IMR-90 (cell line): Measurements from ENCODE around the gene UBN1. TPM values are rescaled to one million over a fixed set of nuclear protein-coding genes. Genes with fewer than 3 reads are reported as not detected.

Experiments
- ATAC-seq: fragments of 200-7000 bp; cut with Tn5 transposase; 2 replicates; pipeline ENCODE4 v1.9.1; 2020; ENCODE audit warnings: low read depth, mild to moderate bottlenecking, moderate library complexity
- BruUV-seq: library from RNA; stranded (reverse); fragments of 400-500 nt; replicated peaks from 2 replicates; lab custom pipeline; 2021; lab: Mats Ljungman, UMichigan
- CTCF ChIA-PET: fragments of 300-600 bp; formaldehyde crosslinking; extraction: SDS; loops from one replicate; lab custom pipeline; 2021; ENCODE audit warnings: antibody characterized with exemption; lab: Yijun Ruan, JAX
- POLR2A ChIA-PET: fragments of 300-600 bp; sonication (Branson Sonifier 250); formaldehyde crosslinking; loops from one replicate; lab custom pipeline; 2022; ENCODE audit warnings: antibody characterized with exemption; ENCODE audit not compliant: unreplicated experiment; lab: Charles Lee
- DNase-seq: peaks from one replicate; pipeline ENCODE4 v3.0.0; 2013
- H2AFZ ChIP-seq: replicated peaks from 2 replicates; pipeline ENCODE3; 2013; ENCODE audit warnings: low read length, mild to moderate bottlenecking; ENCODE audit not compliant: poor library complexity
- H2AK5ac ChIP-seq: 2 replicates; pipeline ENCODE4 v1.6.1; 2013; ENCODE audit warnings: low read depth, low read length, inconsistent platforms
- H2AK9ac ChIP-seq: replicated peaks from 2 replicates; pipeline ENCODE3; 2013; ENCODE audit warnings: mild to moderate bottlenecking, low read depth, low read length, moderate library complexity; ENCODE audit not compliant: poor library complexity
- H2BK120ac ChIP-seq: 2 replicates; pipeline ENCODE4 v1.6.1; 2013; ENCODE audit warnings: low read depth, low read length, inconsistent platforms
- H2BK15ac ChIP-seq: 3 replicates; pipeline ENCODE4 v1.6.1; 2013; ENCODE audit warnings: low read depth, low read length, inconsistent platforms
- H2BK20ac ChIP-seq: 2 replicates; pipeline ENCODE4 v1.6.1; 2013; ENCODE audit warnings: low read depth, mild to moderate bottlenecking, inconsistent platforms, low read length, moderate library complexity
- H2BK5ac ChIP-seq: 2 replicates; pipeline ENCODE4 v1.6.1; 2013; ENCODE audit warnings: mild to moderate bottlenecking, low read depth, low read length, inconsistent platforms; ENCODE audit not compliant: poor library complexity, severe bottlenecking
- H3K14ac ChIP-seq: replicated peaks from 2 replicates; pipeline ENCODE4 v1.6.1; 2013; ENCODE audit warnings: low read depth, low read length, inconsistent platforms
- H3K18ac ChIP-seq: 2 replicates; pipeline ENCODE4 v1.6.1; 2013; ENCODE audit warnings: low read depth, low read length, control low read depth
- H3K23ac ChIP-seq: 2 replicates; pipeline ENCODE4 v1.6.1; 2013; ENCODE audit warnings: low read depth, low read length, inconsistent platforms
- H3K27ac ChIP-seq: 2 replicates; pipeline ENCODE4 v1.5.1; 2013; ENCODE audit warnings: mild to moderate bottlenecking, control low read depth, low read length; ENCODE audit not compliant: insufficient read depth
- H3K27me3 ChIP-seq: 2 replicates; pipeline ENCODE4 v1.6.1; 2013; ENCODE audit warnings: low read length; ENCODE audit not compliant: control insufficient read depth, insufficient read depth
- H3K36me3 ChIP-seq: 2 replicates; pipeline ENCODE4 v1.6.1; 2013; ENCODE audit warnings: low read length, mixed read lengths; ENCODE audit not compliant: control insufficient read depth, insufficient read depth
- H3K4ac ChIP-seq: 2 replicates; pipeline ENCODE4 v1.6.1; 2013; ENCODE audit warnings: low read depth, low read length, inconsistent platforms
- H3K4me1 ChIP-seq: 2 replicates; pipeline ENCODE4 v1.6.1; 2013; ENCODE audit warnings: low read length, mixed read lengths; ENCODE audit not compliant: control insufficient read depth, insufficient read depth
- H3K4me2 ChIP-seq: 2 replicates; pipeline ENCODE4 v1.6.1; 2013; ENCODE audit warnings: low read depth, mild to moderate bottlenecking, control low read depth, low read length, moderate library complexity
- H3K4me3 ChIP-seq: 2 replicates; pipeline ENCODE4 v1.5.1; 2013; ENCODE audit warnings: low read depth, mild to moderate bottlenecking, control low read depth, low read length, moderate library complexity; ENCODE audit not compliant: insufficient read depth
- H3K56ac ChIP-seq: 2 replicates; pipeline ENCODE4 v1.6.1; 2013; ENCODE audit warnings: low read length, inconsistent platforms; ENCODE audit not compliant: insufficient read depth; ENCODE audit errors: extremely low read depth
- H3K79me1 ChIP-seq, 2 experiments: 2 replicates each; pipeline ENCODE4 v1.6.1; 2013; ENCODE audit warnings: low read length in 2 of 2, inconsistent platforms in 1 of 2, low read depth in 1 of 2
- H3K9ac ChIP-seq: 2 replicates; pipeline ENCODE4 v1.6.1; 2013; ENCODE audit warnings: low read depth, low read length, control low read depth
- H3K9me1 ChIP-seq: 2 replicates; pipeline ENCODE4 v1.6.1; 2013; ENCODE audit warnings: low read length, inconsistent platforms; ENCODE audit not compliant: insufficient read depth
- H3K9me3 ChIP-seq: 2 replicates; pipeline ENCODE4 v1.6.1; 2013; ENCODE audit warnings: low read length; ENCODE audit not compliant: control insufficient read depth, insufficient read depth
- H4K20me1 ChIP-seq: 2 replicates; pipeline ENCODE4 v1.6.1; 2013; ENCODE audit warnings: low read length, inconsistent platforms; ENCODE audit not compliant: insufficient read depth
- H4K5ac ChIP-seq: 2 replicates; pipeline ENCODE4 v1.6.1; 2013; ENCODE audit warnings: mild to moderate bottlenecking, low read depth, low read length, control low read depth
- H4K8ac ChIP-seq, 2 experiments: 2 replicates each; pipeline ENCODE4 v1.6.1; 2013; ENCODE audit warnings: low read depth in 2 of 2, low read length in 2 of 2, control low read depth in 1 of 2, inconsistent platforms in 1 of 2
- H4K91ac ChIP-seq: 2 replicates; pipeline ENCODE4 v1.6.1; 2013; ENCODE audit warnings: low read depth, low read length, inconsistent platforms; ENCODE audit not compliant: insufficient read depth
- CEBPB ChIP-seq: IDR thresholded peaks from 2 replicates; pipeline ENCODE4 v1.6.1; 2012; ENCODE audit warnings: low read depth, low read length, improper control_type of control experiment
- NFE2L2 ChIP-seq: fragments of 150-350 bp; IDR thresholded peaks from 2 replicates; pipeline ENCODE4 v1.6.1; 2016; ENCODE audit warnings: low read depth, mild to moderate bottlenecking, low read length
- POLR2A ChIP-seq: IDR thresholded peaks from 2 replicates; pipeline ENCODE4 v1.6.1; 2012; ENCODE audit warnings: mild to moderate bottlenecking, low read depth, low read length
- RAD21 ChIP-seq: IDR thresholded peaks from 2 replicates; pipeline ENCODE4 v1.6.1; 2012; ENCODE audit warnings: low read length, improper control_type of control experiment
- RFX5 ChIP-seq: IDR thresholded peaks from 2 replicates; pipeline ENCODE4 v1.8.0; 2012; ENCODE audit warnings: low read depth, mild to moderate bottlenecking, low read length, moderate library complexity
- SMC3 ChIP-seq: fragments of 150-350 bp; IDR thresholded peaks from 2 replicates; pipeline ENCODE4 v1.6.1; 2016; ENCODE audit warnings: low read depth, mild to moderate bottlenecking, antibody characterized with exemption, low read length, moderate library complexity
- USF2 ChIP-seq: fragments of 150-350 bp; IDR thresholded peaks from 2 replicates; pipeline ENCODE4 v1.6.1; 2017; ENCODE audit warnings: mild to moderate bottlenecking, antibody characterized with exemption, low read length, low read depth
- WGBS, 2 experiments: methylation state at CpG; one replicate each; pipeline versions ENCODE4 v1.1.5 to v1.1.7; 2013; ENCODE audit warnings: missing lambda C conversion rate in 2 of 2; ENCODE audit not compliant: insufficient read length in 1 of 2; ENCODE audit errors: extremely low coverage in 2 of 2; 5-methylcytosine and 5-hydroxymethylcytosine counted together
- dilution Hi-C: fragments of 300-500 bp; cut with HindIII; formaldehyde crosslinking; loops from one replicate; pipeline ENCODE4 v1.14.3; 2018; ENCODE audit warnings: low sequenced_read_pairs; ENCODE audit not compliant: unreplicated experiment
- in situ Hi-C: fragments of 300-500 bp; cut with MboI; formaldehyde crosslinking; loops from 3 replicates; pipeline ENCODE4 v1.14.3; 2019; ENCODE audit warnings: low sequenced_read_pairs, inconsistent platforms, mixed read lengths
- intact Hi-C: fragments of 100-400 bp; cut with micrococcal nuclease; formaldehyde crosslinking; loops from 2 replicates; pipeline ENCODE4 v1.10.0; 2022
- polyA plus RNA-seq, 3 experiments: library from polyadenylated mRNA; depleted of rRNA; stranded (reverse); fragments of >200 nt; gene quantifications; 2 replicates each; pipeline ENCODE4 v1.2.3, GENCODE V29; 2012; ENCODE audit warnings: low replicate concordance in 1 of 3
- total RNA-seq: library from RNA; depleted of rRNA; stranded (reverse); fragments of >200 nt; gene quantifications from 2 replicates; pipeline ENCODE4 v1.2.3, GENCODE V29; 2012

UBN1 gene
- total and polyA plus RNA-seq, 2 of the 4 experiments (the other 2 are of a cell fraction): 5.7 to 16.3 TPM

DNA sequence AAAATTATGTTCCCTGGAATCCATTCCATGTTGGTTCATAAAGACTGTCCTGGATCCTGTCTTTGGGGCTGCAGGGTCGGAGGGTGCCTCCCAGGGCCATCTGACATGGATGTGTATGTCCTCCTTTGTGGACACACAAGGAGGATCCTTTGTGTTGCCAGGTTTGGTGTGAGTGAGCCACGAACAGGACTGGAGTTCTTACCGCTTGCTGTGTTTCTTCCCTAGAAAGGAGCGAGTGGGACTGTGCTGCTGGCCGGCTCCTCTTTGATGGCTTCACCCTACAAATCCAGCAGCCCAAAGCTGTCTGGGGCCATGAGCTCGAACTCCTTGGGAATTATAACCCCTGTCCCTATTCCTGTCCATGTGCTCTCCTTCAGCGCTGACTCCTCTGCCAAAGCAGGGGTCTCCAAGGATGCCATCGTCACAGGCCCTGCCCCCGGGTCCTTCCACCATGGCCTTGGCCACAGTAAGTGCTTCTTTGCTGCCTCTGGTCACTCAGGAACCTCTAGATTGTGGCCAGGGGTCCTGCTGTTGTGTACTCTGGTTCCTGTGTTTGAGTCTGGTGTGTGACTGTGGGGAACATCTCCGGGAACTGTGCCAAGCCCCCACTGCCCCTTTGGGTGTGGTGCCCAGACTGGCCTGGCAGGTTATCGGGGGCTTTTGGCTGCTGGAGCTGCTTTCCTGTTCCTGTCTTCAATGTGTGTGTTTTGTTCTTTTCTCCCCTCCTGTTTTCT, 29.5 kb downstream of the UBN1 start:
- Histone ChIP-seq H3K27ac (no peak overlapping the region), H3K36me3 (peaks cover 78% of the 10 kb centered on the region), H3K4ac (no peak overlapping the region), H3K9me3 (no peaks in the 10 kb centered on the region), H4K5ac (no peak overlapping the region), H3K4me1 (peaks cover 1% of the 10 kb centered on the region), H4K8ac (no peak overlapping the region), H3K56ac (no peak overlapping the region), H3K4me2 (no peak overlapping the region), H3K14ac (no peak overlapping the region), H2AFZ (no peak overlapping the region), H3K4me3 (no peak overlapping the region), H3K18ac (no peak overlapping the region), H2AK5ac (no peak overlapping the region), H3K9ac (no peak overlapping the region), H2AK9ac (no peak overlapping the region), H4K20me1 (peaks cover 6% of the 10 kb centered on the region; the same call in 1 of the 2 replicates), H2BK120ac (no peak overlapping the region), H2BK15ac (no peak overlapping the region), H2BK5ac (no peak overlapping the region), H4K91ac (no peak overlapping the region), H3K9me1 (peaks cover 4% of the 10 kb centered on the region), H2BK20ac (no peak overlapping the region), H3K27me3 (no peaks in the 10 kb centered on the region), H3K23ac (no peak overlapping the region), H3K79me1 (peaks cover 12 to 26% of the 10 kb centered on the region in 2 experiments)
- ChIA-PET POLR2A (no interaction called here), CTCF (no interaction called here)
- TF ChIP-seq POLR2A (no peak), RFX5 (no peak), CEBPB (no peak), SMC3 (no peak), RAD21 (no peak), USF2 (no peak), NFE2L2 (no peak)
- BruUV-seq: no TSS peak
- no peak for DNase-seq
- in situ Hi-C loops: no loop called here
- WGBS, 2 experiments: 93% methylated on average over 7 of the region's 11 CpGs; no CpG with 5 or more reads in 1 of the 2 experiments
- intact Hi-C loops: no loop called here
- no peak for ATAC-seq
- dilution Hi-C loops: no loop called here
